ENCODE data around the gene MUC5AC. TPM values are rescaled to one million over a fixed set of nuclear protein-coding genes. Genes with fewer than 3 reads are reported as not detected.

The MUC5AC gene
- polyA plus RNA-seq, 1 donor (not counting 4 experiments of a cell fraction or from before 2014, with no cell fraction given): not detected

- DNase-seq (ENCODE audit: low read depth, low spot score) (no peak), FAIRE-seq (no peak)
- H3K4me3 ChIP-seq (ENCODE audit: control insufficient read depth in 2 of 3, extremely low read depth in 1 of 3, insufficient read depth in 2 of 3, low read depth in 1 of 3, low read length in 3 of 3): no peak overlapping the region
- TF ChIP-seq, protein P1, sequence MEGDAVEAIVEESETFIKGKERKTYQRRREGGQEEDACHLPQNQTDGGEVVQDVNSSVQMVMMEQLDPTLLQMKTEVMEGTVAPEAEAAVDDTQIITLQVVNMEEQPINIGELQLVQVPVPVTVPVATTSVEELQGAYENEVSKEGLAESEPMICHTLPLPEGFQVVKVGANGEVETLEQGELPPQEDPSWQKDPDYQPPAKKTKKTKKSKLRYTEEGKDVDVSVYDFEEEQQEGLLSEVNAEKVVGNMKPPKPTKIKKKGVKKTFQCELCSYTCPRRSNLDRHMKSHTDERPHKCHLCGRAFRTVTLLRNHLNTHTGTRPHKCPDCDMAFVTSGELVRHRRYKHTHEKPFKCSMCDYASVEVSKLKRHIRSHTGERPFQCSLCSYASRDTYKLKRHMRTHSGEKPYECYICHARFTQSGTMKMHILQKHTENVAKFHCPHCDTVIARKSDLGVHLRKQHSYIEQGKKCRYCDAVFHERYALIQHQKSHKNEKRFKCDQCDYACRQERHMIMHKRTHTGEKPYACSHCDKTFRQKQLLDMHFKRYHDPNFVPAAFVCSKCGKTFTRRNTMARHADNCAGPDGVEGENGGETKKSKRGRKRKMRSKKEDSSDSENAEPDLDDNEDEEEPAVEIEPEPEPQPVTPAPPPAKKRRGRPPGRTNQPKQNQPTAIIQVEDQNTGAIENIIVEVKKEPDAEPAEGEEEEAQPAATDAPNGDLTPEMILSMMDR (optimal IDR thresholded peaks at IDR 0.05 in 1 of 3, IDR thresholded peaks at IDR 0.05 in 1 of 3, conservative IDR thresholded peaks at IDR 0.05 in 1 of 3; ENCODE audit: extremely low read depth in 1 of 3, insufficient read depth in 2 of 3, low read length in 3 of 3): no peak
- TF ChIP-seq EZH2 (IDR thresholded peaks at IDR 0.05; ENCODE audit: low read length): no peak
- H3K4me2 ChIP-seq (ENCODE audit: control insufficient read depth, extremely low read depth, insufficient read depth, low read depth, low read length): no peak overlapping the region
- no peaks in the 10 kb centered on the region for H3K4me1 ChIP-seq (ENCODE audit: control insufficient read depth, extremely low read depth, insufficient read depth, low read length)
- no peak overlapping the region for H3K27ac ChIP-seq (ENCODE audit: control insufficient read depth, insufficient read depth, low read length)
- peaks cover 19% of the 10 kb centered on the region for H3K27me3 ChIP-seq (ENCODE audit: control insufficient read depth, extremely low read depth, insufficient read depth, low read length)
- no peaks in the 10 kb centered on the region for H3K36me3 ChIP-seq (ENCODE audit: control insufficient read depth in 2 of 2, extremely low read depth in 1 of 2, insufficient read depth in 2 of 2, low read length in 2 of 2)
- H4K20me1 ChIP-seq (ENCODE audit: control insufficient read depth, extremely low read depth, insufficient read depth, low read length): no peaks in the 10 kb centered on the region
- H3K9me1 ChIP-seq (ENCODE audit: control insufficient read depth, extremely low read depth, insufficient read depth, low read length): no peaks in the 10 kb centered on the region
- H2AFZ ChIP-seq (ENCODE audit: control insufficient read depth, low read length): no peak overlapping the region
- no peaks in the 10 kb centered on the region for H3K79me2 ChIP-seq (ENCODE audit: control insufficient read depth, insufficient read depth, low read length)
- dilution Hi-C loops (cut with MboI; ENCODE audit: extremely low pct_ligation_motif_present, low sequenced_read_pairs): no loop called here
- no peak overlapping the region for H3K9ac ChIP-seq (ENCODE audit: control insufficient read depth, extremely low read depth, insufficient read depth, low read length)
- H3K9me3 ChIP-seq (ENCODE audit: control insufficient read depth, low read depth, low read length): peaks cover 4% of the 10 kb centered on the region
Observed at GRCh38 chr11:1235901-1236315, 78.2 kb downstream of the MUC5AC start.

- H3K27me3 ChIP-seq (ENCODE audit: control insufficient read depth, extremely low read depth, insufficient read depth, low read length): peaks cover 13% of the 10 kb centered on the region
- H3K9me3 ChIP-seq (ENCODE audit: control insufficient read depth, low read depth, low read length): peaks cover 5% of the 10 kb centered on the region
- no peak overlapping the region for H3K27ac ChIP-seq (ENCODE audit: control insufficient read depth, insufficient read depth, low read length)
- no peaks in the 10 kb centered on the region for H3K79me2 ChIP-seq (ENCODE audit: control insufficient read depth, insufficient read depth, low read length)
- H3K9me1 ChIP-seq (ENCODE audit: control insufficient read depth, extremely low read depth, insufficient read depth, low read length): no peaks in the 10 kb centered on the region
- H3K4me2 ChIP-seq (ENCODE audit: control insufficient read depth, extremely low read depth, insufficient read depth, low read depth, low read length): no peak overlapping the region
- dilution Hi-C loops (cut with MboI; ENCODE audit: extremely low pct_ligation_motif_present, low sequenced_read_pairs): no loop called here
- no peaks in the 10 kb centered on the region for H3K36me3 ChIP-seq (ENCODE audit: control insufficient read depth in 2 of 2, extremely low read depth in 1 of 2, insufficient read depth in 2 of 2, low read length in 2 of 2)
- no peak overlapping the region for H3K9ac ChIP-seq (ENCODE audit: control insufficient read depth, extremely low read depth, insufficient read depth, low read length)
- no peaks in the 10 kb centered on the region for H3K4me1 ChIP-seq (ENCODE audit: control insufficient read depth, extremely low read depth, insufficient read depth, low read length)
- no peaks in the 10 kb centered on the region for H4K20me1 ChIP-seq (ENCODE audit: control insufficient read depth, extremely low read depth, insufficient read depth, low read length)
- H3K4me3 ChIP-seq (ENCODE audit: control insufficient read depth in 2 of 3, extremely low read depth in 1 of 3, insufficient read depth in 2 of 3, low read depth in 1 of 3, low read length in 3 of 3): no peak overlapping the region
- H2AFZ ChIP-seq (ENCODE audit: control insufficient read depth, low read length): no peak overlapping the region
- TF ChIP-seq, protein P1 (optimal IDR thresholded peaks at IDR 0.05 in 1 of 3, IDR thresholded peaks at IDR 0.05 in 1 of 3, conservative IDR thresholded peaks at IDR 0.05 in 1 of 3; ENCODE audit: extremely low read depth in 1 of 3, insufficient read depth in 2 of 3, low read length in 3 of 3): no peak
- DNase-seq (ENCODE audit: low read depth, low spot score) (no peak), FAIRE-seq (no peak)
Observed at GRCh38 chr11:1236316-1237127, 78.8 kb downstream of the MUC5AC start.
